22Rv1 (cell line): ENCODE data around the gene USP6NL.

ENCODE experiments used
- ZFX ChIP-seq: fragments of 450-650 bp; IDR thresholded peaks from 2 replicates; pipeline ENCODE4 v1.6.1; 2017; ENCODE audit warnings: antibody characterized with exemption, borderline replicate concordance
- TF ChIP-seq, protein P1 (sequence below): fragments of 450-650 bp; IDR thresholded peaks from 2 replicates; pipeline ENCODE4 v1.5.1; 2017; ENCODE audit warnings: mild to moderate bottlenecking

DNA sequence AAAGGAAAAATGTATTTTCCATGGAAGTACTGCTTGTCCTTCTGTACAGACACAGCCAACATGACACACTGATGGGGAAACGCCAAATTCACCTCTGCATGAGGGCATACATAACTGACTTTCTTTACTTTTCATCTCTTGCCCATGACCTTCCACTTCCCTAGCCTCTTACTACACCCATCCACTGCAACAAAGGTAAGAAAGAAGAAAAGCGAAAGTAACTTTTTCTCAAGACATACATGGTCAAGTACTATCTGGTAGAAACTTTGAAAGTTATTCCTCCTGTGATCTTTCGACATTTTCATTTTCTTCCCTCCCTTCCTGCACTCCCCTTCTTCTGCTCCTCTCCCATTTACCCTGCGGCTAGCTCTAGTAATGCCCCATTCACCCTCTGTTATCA is 130.8 kb downstream of the USP6NL start:
- TF ChIP-seq, protein P1, sequence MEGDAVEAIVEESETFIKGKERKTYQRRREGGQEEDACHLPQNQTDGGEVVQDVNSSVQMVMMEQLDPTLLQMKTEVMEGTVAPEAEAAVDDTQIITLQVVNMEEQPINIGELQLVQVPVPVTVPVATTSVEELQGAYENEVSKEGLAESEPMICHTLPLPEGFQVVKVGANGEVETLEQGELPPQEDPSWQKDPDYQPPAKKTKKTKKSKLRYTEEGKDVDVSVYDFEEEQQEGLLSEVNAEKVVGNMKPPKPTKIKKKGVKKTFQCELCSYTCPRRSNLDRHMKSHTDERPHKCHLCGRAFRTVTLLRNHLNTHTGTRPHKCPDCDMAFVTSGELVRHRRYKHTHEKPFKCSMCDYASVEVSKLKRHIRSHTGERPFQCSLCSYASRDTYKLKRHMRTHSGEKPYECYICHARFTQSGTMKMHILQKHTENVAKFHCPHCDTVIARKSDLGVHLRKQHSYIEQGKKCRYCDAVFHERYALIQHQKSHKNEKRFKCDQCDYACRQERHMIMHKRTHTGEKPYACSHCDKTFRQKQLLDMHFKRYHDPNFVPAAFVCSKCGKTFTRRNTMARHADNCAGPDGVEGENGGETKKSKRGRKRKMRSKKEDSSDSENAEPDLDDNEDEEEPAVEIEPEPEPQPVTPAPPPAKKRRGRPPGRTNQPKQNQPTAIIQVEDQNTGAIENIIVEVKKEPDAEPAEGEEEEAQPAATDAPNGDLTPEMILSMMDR, result no peak
- no peak for TF ChIP-seq ZFX
